GM18502 (cell line): ENCODE measurements around the gene HOXD11.

ENCODE experiments used
- ATAC-seq: cut with Tn5 transposase; IDR thresholded peaks from one replicate; pipeline ENCODE4 v1.9.1; 2021; ENCODE audit warnings: mild to moderate bottlenecking; ENCODE audit not compliant: unreplicated experiment, poor library complexity

The HOXD11 gene

DNA sequence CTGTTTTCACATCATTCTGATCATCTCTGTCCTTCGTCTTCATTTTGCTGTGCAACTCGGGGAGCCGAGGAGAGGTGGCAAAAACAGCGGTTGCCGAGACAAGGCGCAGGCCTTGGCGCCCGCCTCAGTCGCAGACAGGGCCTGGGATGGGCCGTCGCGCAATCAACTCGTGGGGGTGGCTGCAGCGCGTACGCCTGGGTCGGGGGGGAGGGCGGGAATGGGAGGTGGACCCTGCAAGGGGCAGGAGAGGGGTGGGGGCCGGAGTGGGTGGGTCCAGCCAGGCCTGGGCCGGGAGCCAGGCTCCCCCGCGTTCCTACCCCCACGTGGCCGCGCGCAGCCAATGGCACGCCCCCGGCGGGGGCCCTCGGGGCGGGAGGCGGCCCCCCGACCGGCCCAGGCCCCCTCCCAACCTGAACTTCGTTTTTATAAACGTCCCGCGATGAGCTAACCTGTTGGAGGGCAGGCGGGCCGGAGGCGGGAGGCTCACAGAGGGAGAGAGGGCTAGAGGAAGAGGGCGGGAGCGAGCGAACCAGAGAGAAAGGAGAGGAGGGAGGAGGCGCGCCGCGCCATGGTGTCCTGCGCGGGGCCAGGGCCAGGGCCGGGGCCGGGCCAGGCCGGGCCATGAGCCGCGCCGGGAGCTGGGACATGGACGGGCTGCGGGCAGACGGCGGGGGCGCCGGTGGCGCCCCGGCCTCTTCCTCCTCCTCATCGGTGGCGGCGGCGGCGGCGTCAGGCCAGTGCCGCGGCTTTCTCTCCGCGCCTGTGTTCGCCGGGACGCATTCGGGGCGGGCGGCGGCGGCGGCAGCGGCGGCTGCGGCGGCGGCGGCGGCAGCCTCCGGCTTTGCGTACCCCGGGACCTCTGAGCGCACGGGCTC, 14.6 kb upstream of the HOXD11 start, which contains the start of gene HOXD13:
TSS of gene HOXD13 (plus strand) at position 452 of the 875 bp plus-strand sequence. CDS start at position 622, 170 bp downstream.
- ATAC-seq: no peak

GRCh38 chr2:176093145-176093897, 13.8 kb upstream of the HOXD11 start:
- ATAC-seq: no peak

GRCh38 chr2:176093898-176094249, 13.2 kb upstream of the HOXD11 start:
- no peak for ATAC-seq

DNA sequence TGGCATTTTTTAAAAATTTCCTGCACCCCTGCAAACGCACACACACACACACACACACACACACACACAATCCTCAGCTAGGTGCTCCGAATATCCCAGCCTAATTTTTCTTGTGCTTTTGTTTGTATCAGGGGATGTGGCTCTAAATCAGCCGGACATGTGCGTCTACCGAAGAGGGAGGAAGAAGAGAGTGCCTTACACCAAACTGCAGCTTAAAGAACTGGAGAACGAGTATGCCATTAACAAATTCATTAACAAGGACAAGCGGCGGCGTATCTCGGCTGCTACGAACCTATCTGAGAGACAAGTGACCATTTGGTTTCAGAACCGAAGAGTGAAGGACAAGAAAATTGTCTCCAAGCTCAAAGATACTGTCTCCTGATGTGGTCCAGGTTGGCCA, 12.7 kb upstream of the HOXD11 start:
- no peak for ATAC-seq

GRCh38 chr2:176095421-176095820, 11.7 kb upstream of the HOXD11 start:
- no peak for ATAC-seq

DNA sequence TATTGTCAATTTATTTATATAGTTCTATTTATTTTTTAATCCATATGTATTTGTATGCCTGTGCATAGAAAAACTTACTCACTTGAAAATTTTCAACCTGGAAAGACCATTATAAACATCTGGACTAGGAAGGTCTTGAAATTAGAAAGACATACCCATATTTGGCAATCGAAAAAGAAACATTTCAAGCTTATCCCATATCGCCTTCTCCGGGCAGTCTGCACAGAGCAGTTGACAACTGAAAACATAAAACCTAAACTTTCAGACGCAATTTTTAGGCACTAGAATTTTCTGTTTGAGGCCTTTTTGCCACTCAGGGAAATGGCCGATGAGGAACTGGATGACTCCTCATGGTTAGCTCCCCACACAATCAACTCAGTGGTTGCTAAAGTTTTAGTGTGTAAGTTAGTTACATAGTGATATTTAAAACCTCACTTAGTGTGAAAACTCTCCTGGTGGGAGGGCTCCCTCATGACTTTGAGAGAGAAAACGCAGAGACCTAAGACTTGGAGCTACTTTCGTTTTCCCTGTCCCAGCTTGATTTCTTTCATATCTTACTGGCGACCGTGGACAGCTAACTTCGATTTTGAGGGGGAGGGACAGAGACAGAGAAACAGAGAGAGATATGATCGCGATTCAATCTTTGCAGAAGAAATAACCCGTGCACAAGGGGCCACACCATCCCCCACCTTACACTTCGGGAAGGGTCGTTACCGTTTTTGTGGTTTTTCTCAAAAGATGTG, 10.7 kb upstream of the HOXD11 start:
- no peak for ATAC-seq

DNA sequence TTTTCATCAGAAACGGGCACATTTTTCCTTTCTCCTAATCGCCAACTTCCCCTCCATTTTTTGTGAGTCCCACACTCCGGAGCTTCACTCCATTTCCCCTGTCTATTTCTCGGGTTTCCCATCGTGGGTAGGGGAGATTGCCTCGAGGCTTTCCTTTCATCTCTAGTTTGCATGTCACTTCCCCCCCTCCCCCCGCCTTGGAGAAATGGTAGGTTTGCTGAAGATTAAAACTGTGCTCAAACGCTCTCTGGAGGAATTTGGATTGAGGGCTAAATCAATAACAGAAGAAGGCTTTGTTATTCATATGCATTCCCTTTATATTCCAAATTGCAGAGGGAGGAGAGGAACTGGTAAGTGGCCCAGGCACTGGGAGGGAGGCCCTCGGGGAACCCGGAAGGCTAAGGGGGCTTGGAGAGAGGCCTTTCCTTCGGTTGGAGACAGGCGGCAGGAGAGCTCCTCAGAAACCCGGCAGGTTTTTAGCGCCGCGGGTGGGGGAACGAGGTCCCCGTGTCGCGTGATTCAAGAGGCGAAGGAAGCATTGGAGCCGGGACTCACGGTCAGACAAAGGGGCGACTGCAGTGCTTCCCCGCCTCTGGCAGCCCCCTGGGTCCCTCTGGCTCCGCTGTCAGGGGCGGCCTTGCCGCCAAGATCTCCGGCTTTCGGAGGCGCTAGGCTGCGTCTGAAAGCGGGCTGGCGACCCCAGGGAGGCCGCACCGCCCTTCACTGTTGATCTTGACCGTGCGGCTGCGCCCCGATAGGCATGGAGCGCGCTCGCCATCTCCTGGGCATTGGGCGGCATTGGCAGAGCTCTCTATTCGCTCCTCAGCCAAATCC, 9.9 kb upstream of the HOXD11 start:
- peak; percentile 79 for ATAC-seq

- no peak for ATAC-seq
These were observed 9.2 kb upstream of the HOXD11 start for GRCh38 chr2:176097820-176098365.

GRCh38 chr2:176098366-176099158, 8.5 kb upstream of the HOXD11 start:
- ATAC-seq: no peak

- ATAC-seq: no peak
These were observed 7.8 kb upstream of the HOXD11 start for GRCh38 chr2:176099159-176099727.

DNA sequence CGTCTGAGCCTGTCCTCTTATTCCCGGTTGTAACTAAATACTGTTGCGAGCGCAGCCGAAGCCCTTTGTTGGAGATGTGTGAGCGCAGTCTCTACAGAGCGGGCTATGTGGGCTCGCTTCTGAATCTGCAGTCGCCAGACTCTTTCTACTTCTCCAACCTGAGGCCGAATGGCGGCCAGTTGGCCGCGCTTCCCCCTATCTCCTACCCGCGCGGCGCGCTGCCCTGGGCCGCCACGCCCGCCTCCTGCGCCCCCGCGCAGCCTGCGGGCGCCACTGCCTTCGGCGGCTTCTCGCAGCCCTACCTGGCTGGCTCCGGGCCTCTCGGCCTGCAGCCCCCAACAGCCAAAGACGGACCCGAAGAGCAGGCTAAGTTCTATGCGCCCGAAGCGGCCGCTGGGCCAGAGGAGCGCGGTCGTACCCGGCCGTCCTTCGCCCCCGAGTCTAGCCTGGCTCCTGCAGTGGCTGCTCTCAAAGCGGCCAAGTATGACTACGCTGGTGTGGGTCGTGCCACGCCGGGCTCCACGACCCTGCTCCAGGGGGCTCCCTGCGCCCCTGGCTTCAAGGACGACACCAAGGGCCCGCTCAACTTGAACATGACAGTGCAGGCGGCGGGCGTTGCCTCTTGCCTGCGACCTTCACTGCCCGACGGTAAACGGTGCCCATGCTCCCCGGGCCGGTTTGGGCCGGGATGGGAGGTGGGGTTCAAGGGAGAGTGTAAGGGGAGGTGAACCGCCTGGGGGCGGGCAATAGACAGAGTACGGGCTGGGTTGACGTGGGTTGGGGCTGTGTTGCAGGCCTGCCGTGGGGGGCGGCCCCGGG, 7.1 kb upstream of the HOXD11 start, which contains the start of gene HOXD12:
TSS of gene HOXD12 (plus strand) at position 68 of the 819 bp plus-strand sequence. CDS start at position 75, 7 bp downstream.
- ATAC-seq: no peak

- no peak for ATAC-seq
These were observed 6.4 kb upstream of the HOXD11 start for GRCh38 chr2:176100547-176101140.

GRCh38 chr2:176101216-176101830, 5.8 kb upstream of the HOXD11 start:
- ATAC-seq: no peak

DNA sequence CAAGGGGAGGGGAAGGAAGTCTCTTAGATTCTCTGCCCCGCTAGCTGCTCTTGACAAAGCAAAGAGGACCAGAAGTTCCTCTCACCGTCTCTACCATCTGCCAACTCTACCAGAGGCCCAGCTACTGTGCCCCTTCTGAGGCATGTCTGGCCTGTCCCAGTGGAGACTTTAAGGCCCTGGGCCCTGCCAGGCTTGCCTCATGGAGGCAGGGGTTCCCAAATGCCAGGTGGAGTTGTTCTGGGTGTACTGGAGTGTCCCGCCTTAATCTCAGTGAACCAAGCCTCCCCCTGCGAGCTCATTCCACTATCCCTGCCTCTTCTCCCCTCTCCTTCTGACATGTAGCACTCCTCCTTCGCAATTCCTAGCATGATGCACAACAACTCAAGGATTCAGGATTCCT, 5.2 kb upstream of the HOXD11 start:
- no peak for ATAC-seq

DNA sequence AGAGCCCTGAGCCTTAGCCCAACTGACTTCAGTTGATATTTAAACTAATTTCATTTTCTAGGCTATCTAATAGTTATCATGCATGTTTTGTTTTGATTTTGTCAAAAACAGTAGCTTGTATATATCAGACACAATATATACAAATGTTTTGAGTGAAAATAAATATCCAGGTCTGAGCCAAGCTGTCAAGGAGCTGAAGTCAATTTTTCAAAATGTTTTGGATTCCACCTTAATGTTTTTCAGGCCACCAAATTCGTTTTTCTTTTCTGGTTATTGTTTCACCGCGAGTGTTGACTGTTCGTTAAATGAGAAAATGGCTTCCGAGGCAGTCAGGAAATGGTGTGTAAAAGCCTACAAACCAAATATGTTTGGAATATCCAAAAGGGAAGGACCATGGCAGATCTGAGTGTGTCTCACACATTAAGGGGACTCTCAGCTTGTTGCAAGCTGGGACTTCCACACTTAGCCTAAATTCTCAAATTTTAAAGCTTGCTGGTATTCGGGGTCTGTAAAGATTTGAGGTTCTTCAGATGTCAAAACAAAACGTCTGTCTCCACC, 4.7 kb upstream of the HOXD11 start:
- ATAC-seq: no peak

DNA sequence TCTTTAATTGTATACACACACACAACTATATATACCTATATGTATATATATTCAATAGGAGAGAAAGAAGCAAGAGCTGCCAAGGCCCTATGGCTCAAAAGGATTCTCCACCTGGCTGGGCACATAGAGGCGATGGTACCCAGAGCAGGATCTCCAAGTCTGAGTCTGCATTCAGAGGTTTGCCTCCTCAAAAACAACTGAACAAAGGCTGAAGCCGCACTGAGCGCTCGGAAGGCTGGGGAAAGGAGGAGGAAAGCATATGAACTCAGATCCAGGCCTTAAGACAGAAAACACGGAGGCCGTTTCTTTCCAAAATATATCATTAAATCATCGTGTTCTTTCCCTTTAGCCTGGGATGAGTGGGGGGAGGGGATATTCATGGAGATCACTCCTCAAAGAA, 3.9 kb upstream of the HOXD11 start:
- ATAC-seq: no peak
